OCI-LY1 (cell line): ENCODE measurements around the gene PLPP4.

Experiments used
- H2AFZ ChIP-seq: fragments of 200-600 bp; sonication (generic), shearing (Covaris generic); 2 replicates; pipeline ENCODE4 v1.6.0; 2014; ENCODE audit warnings: antibody characterized with exemption, mild to moderate bottlenecking, low read length
- H3F3A ChIP-seq: fragments of 200-600 bp; sonication (generic), shearing (Covaris generic); 2 replicates; pipeline ENCODE4 v1.6.0; 2014; ENCODE audit warnings: mild to moderate bottlenecking, antibody characterized with exemption, low read length, moderate library complexity; ENCODE audit not compliant: insufficient read depth
- H3K27ac ChIP-seq: fragments of 200-600 bp; sonication (generic); 2 replicates; pipeline ENCODE4 v1.5.1; 2014; ENCODE audit warnings: low read length, mixed run types, mild to moderate bottlenecking, low read depth; ENCODE audit not compliant: poor library complexity, severe bottlenecking
- H3K27me3 ChIP-seq: fragments of 200-600 bp; sonication (generic); 2 replicates; pipeline ENCODE4 v1.6.0; 2014; ENCODE audit warnings: antibody characterized with exemption, mild to moderate bottlenecking, low read length, moderate library complexity; ENCODE audit not compliant: insufficient read depth
- H3K36me3 ChIP-seq: fragments of 200-600 bp; sonication (generic); 2 replicates; pipeline ENCODE4 v1.6.1; 2014; ENCODE audit warnings: mild to moderate bottlenecking, antibody characterized with exemption, low read length, moderate library complexity, mixed read lengths; ENCODE audit not compliant: insufficient read depth
- H3K4me1 ChIP-seq: fragments of 200-600 bp; sonication (generic); 2 replicates; pipeline ENCODE4 v1.5.1; 2014; ENCODE audit warnings: mild to moderate bottlenecking, low read length, moderate library complexity; ENCODE audit not compliant: insufficient read depth, severe bottlenecking
- H3K4me2 ChIP-seq: fragments of 200-600 bp; sonication (generic), shearing (Covaris generic); 2 replicates; pipeline ENCODE4 v1.6.1; 2014; ENCODE audit warnings: low read length
- H3K4me3 ChIP-seq: fragments of 200-600 bp; sonication (generic); 2 replicates; pipeline ENCODE4 v1.5.1; 2014; ENCODE audit warnings: low read length, low read depth, mild to moderate bottlenecking, mixed read lengths; ENCODE audit not compliant: poor library complexity, severe bottlenecking
- H3K79me2 ChIP-seq: fragments of 200-600 bp; shearing (Covaris generic); 2 replicates; pipeline ENCODE4 v1.6.1; 2016; ENCODE audit warnings: mixed run types, low read length, mixed read lengths; ENCODE audit not compliant: insufficient read depth
- H3K9ac ChIP-seq: fragments of 200-600 bp; sonication (generic), shearing (Covaris generic); 2 replicates; pipeline ENCODE4 v1.6.1; 2014; ENCODE audit warnings: mild to moderate bottlenecking, low read length, mixed read lengths
- H3K9me2 ChIP-seq: fragments of 200-600 bp; sonication (generic), shearing (Covaris generic); 2 replicates; pipeline ENCODE4 v1.6.1; 2014; ENCODE audit warnings: low read depth, mild to moderate bottlenecking, low read length, mixed read lengths
- H3K9me3 ChIP-seq: fragments of 200-600 bp; shearing (Covaris generic); 2 replicates; pipeline ENCODE4 v1.6.1; 2014; ENCODE audit warnings: low read length, mixed read lengths
- H4K20me1 ChIP-seq: fragments of 200-600 bp; sonication (generic), shearing (Covaris generic); 2 replicates; pipeline ENCODE4 v1.6.0; 2016; ENCODE audit warnings: mild to moderate bottlenecking, low read length; ENCODE audit not compliant: insufficient read depth
- CTCF ChIP-seq: fragments of 200-600 bp; sonication (generic), shearing (Covaris generic); IDR thresholded peaks from 2 replicates; pipeline ENCODE4 v1.5.1; 2017; ENCODE audit warnings: mild to moderate bottlenecking, antibody characterized with exemption, low read length, moderate library complexity, mixed read lengths
- EZH2 ChIP-seq: fragments of 200-600 bp; sonication (generic), shearing (Covaris generic); IDR thresholded peaks from 2 replicates; pipeline ENCODE4 v1.8.0; 2017; ENCODE audit warnings: borderline replicate concordance, mixed run types, mild to moderate bottlenecking, antibody characterized with exemption, low read length, moderate library complexity, mixed read lengths

Gene PLPP4

GRCh38 chr10:120517196-120517595 is 60.2 kb downstream of the PLPP4 start:
- H3K9ac ChIP-seq: no peak overlapping the region
- H2AFZ ChIP-seq: no peak overlapping the region
- H3K4me1 ChIP-seq: no peaks in the 10 kb centered on the region
- no peaks in the 10 kb centered on the region for H4K20me1 ChIP-seq
- H3K9me2 ChIP-seq: no peaks in the 10 kb centered on the region
- no peak for TF ChIP-seq EZH2
- TF ChIP-seq CTCF: no peak
- H3K27me3 ChIP-seq: no peaks in the 10 kb centered on the region
- H3K79me2 ChIP-seq: no peaks in the 10 kb centered on the region
- H3K36me3 ChIP-seq: no peaks in the 10 kb centered on the region
- no peak overlapping the region for H3K4me2 ChIP-seq
- H3K4me3 ChIP-seq: no peak overlapping the region
- H3K27ac ChIP-seq: no peak overlapping the region
- no peaks in the 10 kb centered on the region for H3K9me3 ChIP-seq
- H3F3A ChIP-seq: no peaks in the 10 kb centered on the region

GRCh38 chr10:120517881-120518484 is 61.0 kb downstream of the PLPP4 start:
- H3K9me2 ChIP-seq: no peaks in the 10 kb centered on the region
- TF ChIP-seq CTCF: no peak
- TF ChIP-seq EZH2: no peak
- no peaks in the 10 kb centered on the region for H3F3A ChIP-seq
- no peaks in the 10 kb centered on the region for H3K36me3 ChIP-seq
- H3K27ac ChIP-seq: no peak overlapping the region
- H3K9me3 ChIP-seq: no peaks in the 10 kb centered on the region
- no peak overlapping the region for H3K4me3 ChIP-seq
- no peaks in the 10 kb centered on the region for H3K79me2 ChIP-seq
- H3K4me1 ChIP-seq: no peaks in the 10 kb centered on the region
- H3K27me3 ChIP-seq: no peaks in the 10 kb centered on the region
- no peaks in the 10 kb centered on the region for H4K20me1 ChIP-seq
- H2AFZ ChIP-seq: no peak overlapping the region
- H3K9ac ChIP-seq: no peak overlapping the region
- H3K4me2 ChIP-seq: no peak overlapping the region

GRCh38 chr10:120521880-120522279 is 64.9 kb downstream of the PLPP4 start:
- Histone ChIP-seq H3K79me2 (no peaks in the 10 kb centered on the region), H3K27ac (no peak overlapping the region), H2AFZ (no peak overlapping the region), H3K4me1 (no peaks in the 10 kb centered on the region), H3K4me2 (no peak overlapping the region), H3K9me2 (no peaks in the 10 kb centered on the region), H3F3A (no peaks in the 10 kb centered on the region), H3K4me3 (no peak overlapping the region), H3K36me3 (no peaks in the 10 kb centered on the region), H4K20me1 (no peaks in the 10 kb centered on the region), H3K9me3 (no peaks in the 10 kb centered on the region), H3K9ac (no peak overlapping the region), H3K27me3 (no peaks in the 10 kb centered on the region)
- no peak for TF ChIP-seq CTCF
- no peak for TF ChIP-seq EZH2
